GM12875 (cell line): ENCODE results near the gene BMF.

Experiments used
- H3K4me3 ChIP-seq: one replicate; pipeline ENCODE4 v1.5.1; 2011; ENCODE audit warnings: low read depth, low read length, control low read depth
- CTCF ChIP-seq: IDR thresholded peaks from 2 replicates; pipeline ENCODE4 v1.5.1; 2011; ENCODE audit warnings: low read depth, mild to moderate bottlenecking, control low read depth, inconsistent platforms, low read length, moderate library complexity, borderline replicate concordance; ENCODE audit not compliant: insufficient read depth

BMF gene

DNA sequence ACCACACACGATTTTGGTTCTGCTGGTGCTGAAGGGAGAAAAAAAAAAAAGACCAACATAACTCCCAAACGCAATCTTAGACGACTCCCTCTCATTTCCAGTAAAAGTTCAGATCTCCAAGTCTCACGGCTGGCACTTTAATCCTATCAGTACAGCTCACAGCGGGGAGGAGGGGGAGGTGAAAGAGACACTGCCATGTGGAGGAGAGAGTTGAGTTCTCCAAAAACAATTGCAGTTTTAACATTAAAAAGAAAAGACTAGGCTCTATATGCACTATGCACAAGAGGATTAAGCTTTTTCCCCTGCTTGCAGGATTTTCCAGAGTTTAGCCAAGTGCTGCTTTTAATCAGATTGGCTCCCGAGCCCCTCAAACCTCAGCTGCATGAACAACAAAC is 16.8 kb downstream of the BMF start:
- no peak overlapping the region for H3K4me3 ChIP-seq
- TF ChIP-seq CTCF: no peak

DNA sequence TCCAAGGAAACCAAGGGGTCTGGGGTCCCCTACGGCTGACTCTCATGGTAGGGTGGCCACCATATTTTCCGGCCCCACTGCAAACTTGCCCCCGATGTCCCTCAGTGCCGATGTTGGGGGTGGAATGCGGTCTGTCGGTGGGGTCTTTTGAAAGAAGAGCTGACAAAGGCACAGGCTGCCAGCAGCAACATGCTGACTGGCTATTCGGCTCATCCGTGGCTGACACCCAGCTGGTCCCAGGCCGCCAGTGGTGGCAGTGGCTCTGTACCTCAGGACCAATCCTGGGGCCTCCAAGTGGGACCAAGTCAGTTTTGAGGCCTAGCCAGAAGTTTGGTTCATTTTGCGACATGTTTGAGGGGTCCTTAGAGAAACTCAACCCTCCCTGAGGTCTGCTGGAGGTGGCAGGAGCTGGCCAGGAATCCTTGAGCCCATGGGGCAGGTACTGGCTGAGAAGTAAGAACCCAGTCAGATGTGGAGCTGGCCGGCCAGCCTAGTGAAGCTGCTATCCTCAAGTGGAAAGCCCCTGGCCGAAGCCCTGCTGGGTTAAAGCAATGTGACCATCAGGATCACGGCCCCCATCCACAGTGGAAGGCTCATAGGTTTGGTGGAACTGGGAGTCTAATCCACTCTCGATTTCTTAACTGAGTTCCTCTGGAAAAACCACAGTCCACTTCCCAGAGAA is 17.8 kb downstream of the BMF start:
- no peak overlapping the region for H3K4me3 ChIP-seq
- no peak for TF ChIP-seq CTCF

DNA sequence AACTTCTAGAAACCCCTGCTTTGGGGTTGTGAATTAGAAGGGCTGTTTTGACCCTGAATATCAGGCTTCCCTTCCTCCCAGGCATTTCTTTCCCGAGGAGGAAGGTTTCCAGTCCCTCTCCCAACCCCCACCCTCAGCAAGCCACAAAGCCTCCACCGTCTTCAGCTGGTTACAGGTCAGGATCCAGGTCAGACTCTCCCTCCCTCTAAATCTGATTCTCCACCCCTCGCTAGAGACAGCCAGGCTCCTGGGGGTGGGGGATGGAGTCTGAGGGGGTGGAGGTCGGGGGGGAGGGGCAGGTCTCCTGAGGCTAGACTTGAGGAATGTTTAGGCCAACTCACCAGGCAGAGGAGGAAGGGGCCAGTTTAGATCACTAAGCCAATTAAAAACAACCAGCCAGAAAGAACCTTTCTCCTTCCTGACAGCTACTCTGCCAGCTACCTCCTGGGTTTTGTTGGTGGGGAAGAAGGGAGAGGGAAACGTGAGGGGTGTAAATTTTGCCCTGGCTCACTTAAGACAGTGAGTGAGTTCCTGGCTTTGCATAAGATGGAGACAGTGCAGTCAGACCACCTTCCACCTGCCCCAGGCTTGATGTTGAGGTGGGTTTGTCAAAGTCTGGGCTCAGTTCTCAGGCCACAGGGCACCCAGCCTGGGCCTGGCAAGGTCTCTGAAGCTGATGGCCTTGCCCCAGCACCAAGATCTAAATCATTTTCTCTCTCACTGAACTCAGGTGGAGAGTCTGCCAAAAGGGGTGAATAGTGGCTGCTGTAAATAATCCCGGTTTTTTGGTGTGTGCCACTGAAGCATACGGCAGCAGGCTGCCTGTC is 19.5 kb downstream of the BMF start:
- no peak overlapping the region for H3K4me3 ChIP-seq

GRCh38 chr15:40087991-40088928 is 20.4 kb downstream of the BMF start:
- no peak overlapping the region for H3K4me3 ChIP-seq
- TF ChIP-seq CTCF: no peak

More for the DNA sequence above, 19.5 kb downstream of the BMF start:
- no peak for TF ChIP-seq CTCF

- H3K4me3 ChIP-seq: no peak overlapping the region
- no peak for TF ChIP-seq CTCF
Observed at GRCh38 chr15:40087068-40087810, 21.4 kb downstream of the BMF start.

- no peak overlapping the region for H3K4me3 ChIP-seq
- TF ChIP-seq CTCF: no peak
Observed at GRCh38 chr15:40085266-40085665, 23.4 kb downstream of the BMF start.
